ENCODE measurements around the gene LHPP.

LHPP gene

GRCh38 chr10:124645467-124646095 is 184.0 kb downstream of the LHPP start:
- H3K27me3 Mint-ChIP-seq (ENCODE audit: low read depth) = no peaks in the 10 kb centered on the region
- peak overlapping the region in 2 of 3 experiments; percentile 20 to 89 for H3K27ac Mint-ChIP-seq

GRCh38 chr10:124646483-124647352 is 185.1 kb downstream of the LHPP start:
- Mint-ChIP-seq H3K36me3 (ENCODE audit: low read depth) (no peaks in the 10 kb centered on the region), H3K27ac (peak overlapping the region in 2 of 3 experiments; percentile 89 to 96), H3K4me3 (no peak overlapping the region), H3K4me1 (peaks cover 69% of the 10 kb centered on the region), H3K9me3 (no peaks in the 10 kb centered on the region), H3K27me3 (ENCODE audit: low read depth) (no peaks in the 10 kb centered on the region)
- no peak for TF ChIP-seq CTCF (IDR thresholded peaks at IDR 0.05; ENCODE audit: unreplicated experiment in 3 of 3)

More at GRCh38 chr10:124645467-124646095, 184.0 kb downstream of the LHPP start:
- no peak overlapping the region for H3K4me3 Mint-ChIP-seq
- no peaks in the 10 kb centered on the region for H3K9me3 Mint-ChIP-seq
- no peaks in the 10 kb centered on the region for H3K36me3 Mint-ChIP-seq (ENCODE audit: low read depth)
- no peak for TF ChIP-seq CTCF (IDR thresholded peaks at IDR 0.05; ENCODE audit: unreplicated experiment in 3 of 3)
- peaks cover 75% of the 10 kb centered on the region for H3K4me1 Mint-ChIP-seq

GRCh38 chr10:124647421-124648130 is 186.0 kb downstream of the LHPP start:
- no peaks in the 10 kb centered on the region for H3K36me3 Mint-ChIP-seq (ENCODE audit: low read depth)
- no peak for TF ChIP-seq CTCF (IDR thresholded peaks at IDR 0.05; ENCODE audit: unreplicated experiment in 3 of 3)
- H3K9me3 Mint-ChIP-seq = no peaks in the 10 kb centered on the region
- peak overlapping the region in 1 of 3 experiments; percentile 96 for H3K27ac Mint-ChIP-seq
- no peaks in the 10 kb centered on the region for H3K27me3 Mint-ChIP-seq (ENCODE audit: low read depth)
- H3K4me3 Mint-ChIP-seq = no peak overlapping the region
- H3K4me1 Mint-ChIP-seq = peaks cover 68% of the 10 kb centered on the region

GRCh38 chr10:124648131-124648475 is 186.5 kb downstream of the LHPP start:
- Mint-ChIP-seq H3K4me1 (peaks cover 62% of the 10 kb centered on the region), H3K9me3 (no peaks in the 10 kb centered on the region), H3K27me3 (ENCODE audit: low read depth) (no peaks in the 10 kb centered on the region), H3K4me3 (peak overlapping the region in 1 of 3 experiments; percentile 17), H3K27ac (peak overlapping the region in 2 of 3 experiments; percentile 74 to 96), H3K36me3 (ENCODE audit: low read depth) (no peaks in the 10 kb centered on the region)
- no peak for TF ChIP-seq CTCF (IDR thresholded peaks at IDR 0.05; ENCODE audit: unreplicated experiment in 3 of 3)

- peak overlapping the region; percentile 74 to 96 (median 76) for H3K27ac Mint-ChIP-seq
- H3K9me3 Mint-ChIP-seq = no peaks in the 10 kb centered on the region
- H3K27me3 Mint-ChIP-seq (ENCODE audit: low read depth) = no peaks in the 10 kb centered on the region
These were observed 187.1 kb downstream of the LHPP start for GRCh38 chr10:124648738-124649137.

More at GRCh38 chr10:124648738-124649137, 187.1 kb downstream of the LHPP start:
- Mint-ChIP-seq H3K4me3 (peak overlapping the region in 1 of 3 experiments; percentile 40), H3K4me1 (peaks cover 59% of the 10 kb centered on the region), H3K36me3 (ENCODE audit: low read depth) (no peaks in the 10 kb centered on the region)
- TF ChIP-seq CTCF (IDR thresholded peaks at IDR 0.05; ENCODE audit: unreplicated experiment in 3 of 3) = no peak
